ENCODE data around the gene EPB41L4A.
"Not testable (repeated sequence)": the region's sequence is repeated elsewhere in the genome, so short reads cannot be mapped to it uniquely, and the experiment has no call there.

The EPB41L4A gene

GRCh38 chr5:112401924-112402323, 17.2 kb downstream of the EPB41L4A start:
- DNase-seq: no peak

DNA sequence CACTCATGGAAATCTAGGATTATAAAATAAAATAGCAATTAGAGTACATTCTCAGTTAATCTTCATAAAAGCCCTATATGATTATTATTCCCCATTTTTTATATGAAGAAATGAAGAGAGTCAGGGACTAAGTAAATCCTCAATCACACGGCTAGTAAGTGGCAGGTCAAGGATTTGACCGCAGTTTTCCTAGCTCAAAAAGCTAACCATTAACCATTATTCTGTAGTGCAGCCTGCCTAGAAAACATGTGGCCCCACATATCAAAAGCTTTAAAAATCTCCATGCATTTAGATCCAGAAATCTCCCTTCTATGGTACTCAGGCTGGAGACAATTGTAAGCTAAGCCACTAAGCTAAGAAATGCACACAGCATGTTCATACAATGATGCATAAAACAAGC, 21.4 kb downstream of the EPB41L4A start:
- DNase-seq: no peak

DNA sequence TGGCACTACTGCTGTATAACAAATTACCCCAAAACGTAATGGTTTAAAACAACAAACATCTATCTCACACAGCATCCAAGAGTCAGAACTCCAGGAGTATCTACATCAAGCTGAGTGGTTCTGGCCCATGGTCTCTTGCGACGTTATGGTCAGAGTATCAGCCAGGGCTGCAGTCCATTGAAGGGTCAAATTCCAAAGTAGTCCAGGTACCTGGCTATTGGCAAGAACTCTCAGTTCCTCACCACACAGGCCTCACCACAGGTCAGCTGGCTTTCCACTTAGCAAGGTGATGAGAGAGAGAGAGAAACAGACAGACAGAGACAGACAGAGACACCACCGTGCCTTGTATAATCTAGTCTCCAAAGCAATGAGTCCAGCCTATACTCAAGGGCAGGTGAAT, 22.6 kb downstream of the EPB41L4A start:
- DNase-seq: no peak

DNA sequence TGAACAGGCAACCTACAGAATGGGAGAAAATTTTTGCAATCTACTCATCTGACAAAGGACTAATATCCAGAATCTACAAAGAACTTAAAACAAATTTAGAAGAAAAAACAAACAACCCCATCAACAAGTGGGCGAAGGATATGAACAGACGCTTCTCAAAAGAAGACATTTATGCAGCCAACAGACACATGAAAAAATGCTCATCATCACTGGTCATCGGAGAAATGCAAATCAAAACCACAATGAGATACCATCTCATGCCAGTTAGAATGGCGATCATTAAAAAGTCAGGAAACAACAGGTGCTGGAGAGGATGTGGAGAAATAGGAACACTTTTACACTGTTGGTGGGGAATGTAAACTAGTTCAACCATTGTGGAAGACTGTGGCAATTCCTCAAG, 23.8 kb downstream of the EPB41L4A start:
- DNase-seq: not testable (repeated sequence)

DNA sequence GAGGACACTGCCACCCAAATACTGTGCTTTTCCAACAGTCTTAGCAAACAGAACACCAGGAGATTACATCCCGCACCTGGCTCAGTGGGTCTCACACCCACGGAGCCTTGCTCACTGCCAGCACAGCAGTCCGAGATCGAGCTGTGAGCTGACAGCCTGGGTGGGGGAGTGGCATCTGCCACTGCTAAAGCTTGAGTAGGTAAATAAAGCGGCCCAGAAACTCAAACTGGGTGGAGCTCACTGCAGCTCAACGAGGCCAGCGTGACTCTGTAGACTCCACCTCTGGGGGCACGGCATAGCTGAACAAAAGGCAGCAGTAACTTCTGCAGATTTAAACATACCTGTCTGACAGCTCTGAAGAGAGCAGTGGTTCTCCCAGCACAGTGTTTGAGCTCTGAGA, 28.8 kb downstream of the EPB41L4A start:
- DNase-seq: no peak

DNA sequence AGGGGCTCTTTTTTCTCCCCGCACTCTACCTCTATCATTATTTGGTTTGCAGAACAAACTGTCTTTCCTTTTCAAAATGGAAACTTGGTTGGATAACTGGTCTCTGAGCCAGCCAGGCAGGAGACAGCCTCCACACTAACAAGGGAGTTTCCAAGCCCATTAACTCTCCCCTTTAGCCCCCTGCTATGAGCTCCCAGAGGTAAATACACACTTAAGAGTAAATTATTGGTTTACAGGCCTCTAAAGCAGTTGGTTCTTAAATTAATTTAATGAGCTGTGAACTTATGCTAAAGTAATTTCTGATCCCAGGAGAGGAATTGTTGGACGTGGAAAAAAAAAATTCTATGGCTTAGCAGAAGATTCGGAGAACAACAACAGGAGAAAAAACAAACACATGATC, 30.3 kb downstream of the EPB41L4A start:
- DNase-seq: no peak

GRCh38 chr5:112388074-112388473, 31.0 kb downstream of the EPB41L4A start:
- DNase-seq: no peak

GRCh38 chr5:112386766-112387165, 32.3 kb downstream of the EPB41L4A start:
- DNase-seq: no peak

DNA sequence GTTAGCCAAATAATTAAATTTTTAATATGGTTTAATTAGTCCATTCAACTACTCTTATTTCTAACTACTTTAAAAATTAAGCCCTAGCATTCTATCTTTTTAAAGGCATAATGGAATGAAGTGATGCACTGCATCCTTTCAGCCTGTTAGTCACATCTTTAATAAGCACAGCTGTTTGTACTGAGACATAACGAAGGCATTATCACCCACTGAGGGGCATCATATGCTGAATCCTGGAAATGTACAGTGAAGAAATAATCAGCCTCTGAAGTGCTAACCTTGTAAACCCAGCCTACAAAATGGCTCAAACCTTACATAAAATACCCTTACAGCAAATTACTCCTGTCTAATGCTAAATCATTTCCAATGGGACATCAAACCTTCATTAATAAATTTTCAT, 33.1 kb downstream of the EPB41L4A start:
- DNase-seq: no peak

DNA sequence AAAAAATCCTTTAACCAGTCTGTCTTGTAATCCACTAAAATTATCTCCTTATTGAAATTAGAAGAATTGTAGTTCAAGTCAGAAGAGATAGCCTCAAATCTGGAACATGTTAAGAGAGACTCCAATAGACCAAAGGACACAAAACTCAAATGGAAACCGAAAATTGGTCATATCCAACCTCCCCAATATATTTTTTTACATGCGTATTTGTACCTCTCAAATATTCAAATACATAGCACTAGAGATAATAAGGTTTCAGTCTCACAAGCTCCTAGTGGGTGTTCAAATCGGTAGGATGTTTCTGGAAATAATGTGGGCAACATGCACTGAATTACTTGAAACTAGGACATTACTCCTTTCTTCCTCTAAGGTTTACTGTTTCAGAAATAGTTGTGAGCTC, 33.5 kb downstream of the EPB41L4A start:
- DNase-seq: no peak

DNA sequence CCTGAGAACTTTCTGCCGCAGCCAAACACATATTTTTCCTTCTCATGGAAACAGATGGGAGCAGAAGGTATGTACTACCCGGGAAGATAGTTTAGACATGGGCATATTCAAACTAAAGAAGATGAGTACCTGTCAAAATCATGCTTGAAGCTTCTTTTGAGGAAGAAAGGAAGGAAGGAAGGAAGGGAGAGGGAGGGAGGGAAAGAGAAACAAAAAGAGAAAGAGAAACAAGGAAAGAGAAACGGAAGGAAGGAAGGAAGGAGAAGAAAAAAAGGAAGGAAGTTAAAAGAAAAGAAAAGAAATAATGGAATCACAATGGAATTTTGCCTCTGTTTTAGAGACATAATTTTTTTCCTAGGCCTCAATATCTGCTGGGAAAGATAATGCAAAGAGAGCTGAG, 34.6 kb downstream of the EPB41L4A start:
- DNase-seq: no peak

- DNase-seq: no peak
Measured at GRCh38 chr5:112382886-112383285, 36.2 kb downstream of the EPB41L4A start.

DNA sequence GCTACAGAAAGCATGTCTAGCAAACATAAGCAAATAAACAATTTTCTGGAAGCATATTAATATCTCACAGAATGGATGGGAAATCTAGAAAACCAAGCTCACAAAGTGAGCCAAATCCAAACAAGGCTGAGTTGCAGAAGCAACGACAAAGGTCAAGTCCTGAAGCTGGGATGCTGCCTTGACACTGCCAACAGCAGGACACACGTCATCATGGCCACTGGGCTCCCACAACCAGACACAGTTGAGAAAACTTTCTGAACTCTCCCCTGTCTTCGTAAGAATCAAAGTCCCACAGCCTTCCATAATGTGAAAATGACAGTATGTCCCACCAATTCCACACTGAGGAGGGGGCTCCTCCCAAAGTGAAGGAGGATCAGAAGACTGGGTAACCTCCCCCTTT, 37.6 kb downstream of the EPB41L4A start:
- DNase-seq: no peak

- no peak for DNase-seq
Measured at GRCh38 chr5:112379542-112380325, 39.3 kb downstream of the EPB41L4A start.

- no peak for DNase-seq
Measured at GRCh38 chr5:112374818-112375217, 44.3 kb downstream of the EPB41L4A start.

- no peak for DNase-seq
Measured at GRCh38 chr5:112374356-112374755, 44.7 kb downstream of the EPB41L4A start.

DNA sequence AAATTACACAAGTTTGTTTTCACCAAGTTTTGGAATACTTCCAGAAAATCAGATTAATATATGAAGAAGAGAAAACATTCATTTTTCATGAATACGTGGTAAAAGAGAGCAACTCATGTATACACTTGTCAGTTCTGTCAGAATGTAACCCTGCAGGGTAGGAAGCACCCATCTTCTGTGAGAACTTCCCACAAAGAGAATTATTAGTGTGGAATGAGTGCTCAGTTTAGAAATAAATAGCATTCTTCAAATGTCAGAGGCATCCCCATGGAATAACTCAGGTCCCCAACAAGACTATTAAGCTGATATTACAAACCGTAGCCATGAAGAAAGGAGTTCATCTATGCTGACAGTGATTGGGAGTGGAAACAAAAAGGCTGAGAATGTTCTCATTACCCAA, 45.2 kb downstream of the EPB41L4A start:
- no peak for DNase-seq

- no peak for DNase-seq
Measured at GRCh38 chr5:112372543-112372942, 46.5 kb downstream of the EPB41L4A start.

DNA sequence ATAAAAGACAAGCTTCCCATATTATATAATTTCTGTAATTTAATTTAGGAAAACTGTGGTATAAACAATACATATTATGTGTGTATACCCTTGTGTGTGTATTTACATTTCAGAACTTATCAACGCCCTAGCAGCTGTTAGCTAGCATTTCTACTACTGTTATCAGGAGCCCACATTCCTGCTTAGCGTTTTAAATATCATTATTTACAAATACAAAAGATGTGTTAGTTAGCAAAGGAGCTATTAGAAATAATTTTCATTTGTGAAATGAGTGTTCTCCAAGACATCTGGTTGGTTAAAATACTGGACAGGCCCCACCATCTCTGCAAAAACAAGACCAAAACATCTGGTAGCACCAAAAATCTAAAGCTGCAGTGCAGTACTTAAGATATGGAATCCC, 48.0 kb downstream of the EPB41L4A start:
- DNase-seq: no peak

DNA sequence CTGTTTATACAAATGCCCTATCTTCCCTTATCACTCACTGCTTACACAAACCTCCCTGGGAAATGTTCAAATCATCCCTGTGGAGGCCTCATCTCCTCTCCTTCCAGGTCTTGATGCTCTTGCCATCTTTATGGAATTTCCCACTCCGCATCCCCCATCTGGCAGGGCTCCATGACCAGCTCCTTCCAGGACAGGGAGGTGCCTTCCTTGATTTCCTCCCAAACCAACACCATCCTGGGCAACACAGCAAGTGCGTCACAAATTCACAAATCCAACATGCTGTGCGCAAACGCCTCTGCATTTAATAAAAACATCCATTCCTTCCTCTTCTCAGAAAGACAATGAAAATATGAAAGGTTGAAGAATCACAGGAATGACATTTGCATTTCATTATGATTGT, 51.7 kb downstream of the EPB41L4A start:
- DNase-seq: no peak

DNA sequence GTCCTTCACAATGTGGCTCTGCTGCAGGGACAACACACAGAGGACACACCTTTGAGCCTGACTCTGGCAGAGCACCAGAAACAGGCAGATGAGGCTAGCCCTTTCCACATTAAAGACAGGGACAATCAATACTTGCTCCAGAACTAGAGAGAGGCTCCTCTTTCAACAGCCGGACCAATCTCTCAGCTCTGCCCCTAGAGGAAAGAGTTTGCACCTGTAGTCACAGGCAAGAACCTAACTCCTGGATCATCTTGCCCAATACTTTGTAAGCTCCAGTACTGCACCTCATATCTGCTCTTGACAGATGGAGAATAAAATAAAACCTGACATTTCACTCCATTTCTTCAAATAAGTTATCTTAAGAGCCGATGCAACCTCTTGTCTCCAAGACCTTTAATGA, 52.1 kb downstream of the EPB41L4A start:
- DNase-seq: peak; percentile 7 to 32

GRCh38 chr5:112360740-112361139, 58.3 kb downstream of the EPB41L4A start:
- not testable (repeated sequence) for DNase-seq

DNA sequence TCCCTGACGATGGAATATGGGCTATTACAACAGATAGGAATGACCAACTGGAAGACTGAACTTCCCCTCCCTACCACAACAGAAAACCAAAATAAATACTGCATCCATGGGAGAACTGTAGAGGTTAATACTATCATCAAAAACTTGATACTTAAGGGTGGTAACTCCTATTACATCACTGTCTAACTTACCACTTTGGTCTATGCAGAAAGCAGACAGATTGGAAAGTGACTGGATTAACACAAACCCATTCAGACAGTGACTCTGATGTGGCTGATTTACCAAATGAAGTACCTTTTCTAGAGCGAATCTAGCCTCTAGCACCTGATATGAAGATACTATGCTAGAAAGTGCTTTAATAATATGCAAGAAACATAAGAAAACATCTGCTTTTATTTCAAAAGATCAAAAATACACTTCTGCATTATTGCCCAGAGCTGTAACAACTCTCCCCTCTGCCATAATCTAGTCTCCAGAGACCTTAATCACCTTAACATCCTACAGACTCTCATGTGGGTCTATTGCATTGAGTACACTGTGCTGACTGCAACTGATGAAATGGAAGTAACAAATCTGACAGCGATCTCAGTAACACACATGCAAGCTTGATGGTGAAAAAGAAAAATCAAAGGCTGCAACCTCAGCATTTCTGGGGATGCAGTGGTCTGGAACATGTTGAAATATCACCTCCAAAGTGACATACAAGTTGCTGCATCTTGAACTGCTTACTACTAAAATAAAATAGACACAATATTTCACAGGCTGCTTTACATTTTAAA, 62.7 kb downstream of the EPB41L4A start:
- DNase-seq: no peak

DNA sequence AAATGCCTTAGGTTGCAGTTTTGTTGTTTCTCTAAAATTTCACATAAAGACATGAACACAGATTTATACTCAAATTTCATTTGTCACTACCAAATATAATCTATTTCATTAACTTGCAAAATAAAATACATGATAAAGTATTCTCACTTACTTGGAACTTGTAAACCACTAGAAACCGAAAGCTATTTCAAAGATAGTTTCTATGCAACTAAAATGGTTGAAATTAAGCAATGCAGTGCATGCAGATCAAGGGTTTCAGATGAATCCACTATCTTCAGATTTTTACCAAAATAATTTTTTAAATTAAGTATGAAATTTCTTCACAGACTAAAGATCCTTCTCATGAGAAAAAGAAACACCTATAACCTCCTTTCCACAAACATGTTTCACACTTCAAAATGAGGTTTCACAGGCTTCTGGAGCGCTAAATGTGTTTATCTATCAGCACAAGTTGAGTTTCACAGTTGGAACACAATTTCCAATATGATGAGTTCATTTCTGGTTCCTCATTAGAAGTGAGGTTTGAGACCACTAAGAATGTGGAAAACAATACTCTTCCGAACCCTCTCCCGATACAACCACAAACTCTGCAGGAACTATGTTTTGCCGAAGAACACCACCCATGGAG, 63.9 kb downstream of the EPB41L4A start:
- DNase-seq: no peak
